ENCODE measurements around the gene VSTM5.

Gene VSTM5

GRCh38 chr11:93819966-93820695 lies 30.3 kb downstream of the VSTM5 start:
- DNase-seq (ENCODE audit: low read depth): no peak
- no peak for TF ChIP-seq CTCF (conservative IDR thresholded peaks at IDR 0.05; ENCODE audit: low read depth, low read length)
- no peak overlapping the region for H3K4me3 ChIP-seq (ENCODE audit: low read depth, low read length)

- no peak overlapping the region for H3K4me3 ChIP-seq (ENCODE audit: low read depth, low read length)
- DNase-seq (ENCODE audit: low read depth): no peak
- TF ChIP-seq CTCF (conservative IDR thresholded peaks at IDR 0.05; ENCODE audit: low read depth, low read length): no peak
Measured at GRCh38 chr11:93817426-93818348, 32.7 kb downstream of the VSTM5 start.

GRCh38 chr11:93814966-93815633 lies 35.3 kb downstream of the VSTM5 start:
- H3K4me3 ChIP-seq (ENCODE audit: low read depth, low read length): no peak overlapping the region
- DNase-seq (ENCODE audit: low read depth): no peak
- TF ChIP-seq CTCF (conservative IDR thresholded peaks at IDR 0.05; ENCODE audit: low read depth, low read length): no peak

- no peak for TF ChIP-seq CTCF (conservative IDR thresholded peaks at IDR 0.05; ENCODE audit: low read depth, low read length)
- no peak overlapping the region for H3K4me3 ChIP-seq (ENCODE audit: low read depth, low read length)
- no peak for DNase-seq (ENCODE audit: low read depth)
Measured at GRCh38 chr11:93813974-93814373, 36.4 kb downstream of the VSTM5 start.

GRCh38 chr11:93807980-93808379 lies 42.4 kb downstream of the VSTM5 start:
- no peak for TF ChIP-seq CTCF (conservative IDR thresholded peaks at IDR 0.05; ENCODE audit: low read depth, low read length)
- H3K4me3 ChIP-seq (ENCODE audit: low read depth, low read length): no peak overlapping the region

GRCh38 chr11:93804879-93805278 lies 45.5 kb downstream of the VSTM5 start:
- no peak overlapping the region for H3K4me3 ChIP-seq (ENCODE audit: low read depth, low read length)
- no peak for DNase-seq (ENCODE audit: low read depth)

More at GRCh38 chr11:93807980-93808379, 42.4 kb downstream of the VSTM5 start:
- no peak for DNase-seq (ENCODE audit: low read depth)

More at GRCh38 chr11:93804879-93805278, 45.5 kb downstream of the VSTM5 start:
- TF ChIP-seq CTCF (conservative IDR thresholded peaks at IDR 0.05; ENCODE audit: low read depth, low read length): no peak

Data from choroid plexus epithelial cell (primary cell).